ENCODE data around the gene CD34.

The CD34 gene

GRCh38 chr1:207857447-207857846 is 53.5 kb downstream of the CD34 start:
- in situ Hi-C loops (cut with MboI; ENCODE audit: low sequenced_read_pairs), result no loop called here

- in situ Hi-C loops (cut with MboI; ENCODE audit: low sequenced_read_pairs), result no loop called here
Measured at GRCh38 chr1:207856276-207857023, 54.5 kb downstream of the CD34 start.

GRCh38 chr1:207854001-207854400 is 56.9 kb downstream of the CD34 start:
- in situ Hi-C loops (cut with MboI; ENCODE audit: low sequenced_read_pairs), result no loop called here

GRCh38 chr1:207853372-207853757 is 57.6 kb downstream of the CD34 start:
- in situ Hi-C loops (cut with MboI; ENCODE audit: low sequenced_read_pairs), result no loop called here

GRCh38 chr1:207852576-207853371 is 58.2 kb downstream of the CD34 start:
- in situ Hi-C loops (cut with MboI; ENCODE audit: low sequenced_read_pairs), result no loop called here

- in situ Hi-C loops (cut with MboI; ENCODE audit: low sequenced_read_pairs), result no loop called here
Measured at GRCh38 chr1:207851696-207852095, 59.2 kb downstream of the CD34 start.

- in situ Hi-C loops (cut with MboI; ENCODE audit: low sequenced_read_pairs), result no loop called here
Measured at GRCh38 chr1:207850621-207851407, 60.1 kb downstream of the CD34 start.

- in situ Hi-C loops (cut with MboI; ENCODE audit: low sequenced_read_pairs), result no loop called here
Measured at GRCh38 chr1:207849646-207850045, 61.3 kb downstream of the CD34 start.

- in situ Hi-C loops (cut with MboI; ENCODE audit: low sequenced_read_pairs), result no loop called here
Measured at GRCh38 chr1:207849016-207849415, 61.9 kb downstream of the CD34 start.

GRCh38 chr1:207848234-207848633 is 62.7 kb downstream of the CD34 start:
- in situ Hi-C loops (cut with MboI; ENCODE audit: low sequenced_read_pairs), result no loop called here

GRCh38 chr1:207847116-207847515 is 63.8 kb downstream of the CD34 start:
- in situ Hi-C loops (cut with MboI; ENCODE audit: low sequenced_read_pairs), result no loop called here

GRCh38 chr1:207845109-207845508 is 65.8 kb downstream of the CD34 start:
- in situ Hi-C loops (cut with MboI; ENCODE audit: low sequenced_read_pairs), result no loop called here

GRCh38 chr1:207844371-207844770 is 66.6 kb downstream of the CD34 start:
- in situ Hi-C loops (cut with MboI; ENCODE audit: low sequenced_read_pairs), result no loop called here

GRCh38 chr1:207842506-207842905 is 68.4 kb downstream of the CD34 start:
- in situ Hi-C loops (cut with MboI; ENCODE audit: low sequenced_read_pairs), result no loop called here

GRCh38 chr1:207841901-207842300 is 69.0 kb downstream of the CD34 start:
- in situ Hi-C loops (cut with MboI; ENCODE audit: low sequenced_read_pairs), result no loop called here

GRCh38 chr1:207841293-207841692 is 69.6 kb downstream of the CD34 start:
- in situ Hi-C loops (cut with MboI; ENCODE audit: low sequenced_read_pairs), result no loop called here

- in situ Hi-C loops (cut with MboI; ENCODE audit: low sequenced_read_pairs), result no loop called here
Measured at GRCh38 chr1:207840380-207840779, 70.5 kb downstream of the CD34 start.

GRCh38 chr1:207839083-207839413 is 71.9 kb downstream of the CD34 start:
- in situ Hi-C loops (cut with MboI; ENCODE audit: low sequenced_read_pairs), result no loop called here

- in situ Hi-C loops (cut with MboI; ENCODE audit: low sequenced_read_pairs), result no loop called here
Measured at GRCh38 chr1:207838156-207839082, 72.5 kb downstream of the CD34 start.

- in situ Hi-C loops (cut with MboI; ENCODE audit: low sequenced_read_pairs), result no loop called here
Measured at GRCh38 chr1:207837673-207838072, 73.3 kb downstream of the CD34 start.

Data from hTERT RPE-1 (cell line).